Measurements from ENCODE around the gene GRAMD2B.
A peak's percentile ranks its signal among the peaks of the same experiment; 100 is the strongest.

Gene GRAMD2B

DNA sequence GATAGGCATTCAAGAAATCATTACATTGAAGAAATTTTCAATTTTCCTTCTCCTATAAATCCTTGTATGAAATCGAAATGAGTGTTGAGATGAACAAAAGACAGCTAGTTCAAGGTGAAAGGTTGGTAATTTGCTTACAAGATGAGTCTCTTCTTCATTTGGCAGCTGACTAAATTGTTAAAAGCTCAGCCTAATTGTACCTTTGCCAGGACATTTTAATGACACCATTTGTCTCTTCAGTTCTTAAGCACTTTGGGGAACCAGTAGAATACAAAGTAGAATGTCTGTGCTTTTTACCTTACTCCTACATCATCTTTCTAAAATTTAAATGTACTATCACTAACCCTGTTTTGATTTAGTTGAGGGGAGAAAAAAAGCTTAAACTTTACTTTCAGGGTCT is 59.4 kb downstream of the GRAMD2B start:
- DNase-seq, result no peak

DNA sequence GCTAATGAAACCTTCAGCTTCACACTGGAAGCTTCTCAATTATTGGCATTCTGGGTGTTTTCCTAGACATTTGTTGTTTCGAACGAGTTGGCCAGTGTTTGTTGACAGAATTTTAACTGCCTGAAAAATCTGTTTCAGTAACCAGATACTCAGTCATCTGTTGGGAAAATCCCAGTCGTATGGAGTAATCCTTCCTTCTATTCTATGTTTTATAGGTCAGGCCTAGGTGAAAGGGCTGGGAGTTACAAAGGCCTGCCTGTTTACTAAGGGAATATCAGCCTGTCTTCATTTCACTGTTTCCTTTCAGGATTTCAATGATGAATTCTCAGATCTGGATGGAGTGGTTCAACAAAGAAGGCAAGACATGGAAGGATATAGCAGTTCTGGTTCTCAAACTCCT is 59.9 kb downstream of the GRAMD2B start:
- DNase-seq, result no peak

GRCh38 chr5:126484253-126484652 is 61.0 kb downstream of the GRAMD2B start:
- no peak for DNase-seq

DNA sequence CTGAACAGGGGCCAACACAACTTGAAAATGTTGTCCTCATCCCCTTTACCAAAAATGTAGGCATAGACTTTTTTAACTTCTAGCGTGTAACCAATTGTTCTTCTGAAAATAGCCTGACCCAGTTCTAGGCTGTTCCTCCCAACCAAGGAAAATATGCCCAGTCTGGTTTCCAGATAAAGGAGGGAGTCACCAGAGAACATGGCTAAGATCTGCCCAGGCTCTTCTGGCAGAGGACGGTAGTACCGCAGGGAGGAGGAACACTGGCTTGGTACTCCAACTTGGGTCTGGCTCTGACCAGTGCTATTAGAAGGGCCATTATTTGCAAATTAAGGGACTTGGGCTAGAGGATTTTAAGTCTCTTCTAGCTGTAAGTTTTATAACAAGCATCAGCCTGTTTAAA is 63.1 kb downstream of the GRAMD2B start:
- no peak for DNase-seq

- DNase-seq, result no peak
These were observed 64.4 kb downstream of the GRAMD2B start for GRCh38 chr5:126487596-126487995.

DNA sequence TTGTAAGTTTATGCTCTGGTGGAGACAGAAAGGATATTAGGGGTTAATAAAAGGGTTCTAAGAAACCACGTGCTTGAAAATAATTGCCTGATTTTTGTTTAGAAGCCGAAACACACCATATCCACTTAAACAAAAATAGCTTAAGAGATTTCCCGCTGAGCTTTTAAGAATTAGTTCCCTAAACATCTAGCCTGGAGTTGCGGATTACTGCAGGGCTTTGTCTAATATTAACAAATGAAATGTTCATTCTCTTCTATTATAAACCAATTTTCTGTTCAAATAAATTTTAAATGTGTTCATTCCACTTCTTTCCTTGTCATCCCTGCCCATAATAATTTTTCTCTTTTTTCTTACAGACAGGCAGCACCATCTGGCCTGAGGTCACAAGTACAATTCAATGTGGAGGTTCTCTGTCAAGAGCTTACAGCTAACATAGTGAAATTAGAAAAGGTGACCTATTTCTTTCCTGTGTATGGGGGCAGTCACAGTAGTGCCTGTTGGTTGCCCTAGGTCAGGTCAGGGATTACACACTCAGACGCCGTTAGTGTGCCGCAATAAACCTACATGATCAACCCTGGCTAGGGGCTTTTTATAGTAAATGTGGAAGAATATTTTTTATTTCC is 65.3 kb downstream of the GRAMD2B start:
- no peak for DNase-seq

DNA sequence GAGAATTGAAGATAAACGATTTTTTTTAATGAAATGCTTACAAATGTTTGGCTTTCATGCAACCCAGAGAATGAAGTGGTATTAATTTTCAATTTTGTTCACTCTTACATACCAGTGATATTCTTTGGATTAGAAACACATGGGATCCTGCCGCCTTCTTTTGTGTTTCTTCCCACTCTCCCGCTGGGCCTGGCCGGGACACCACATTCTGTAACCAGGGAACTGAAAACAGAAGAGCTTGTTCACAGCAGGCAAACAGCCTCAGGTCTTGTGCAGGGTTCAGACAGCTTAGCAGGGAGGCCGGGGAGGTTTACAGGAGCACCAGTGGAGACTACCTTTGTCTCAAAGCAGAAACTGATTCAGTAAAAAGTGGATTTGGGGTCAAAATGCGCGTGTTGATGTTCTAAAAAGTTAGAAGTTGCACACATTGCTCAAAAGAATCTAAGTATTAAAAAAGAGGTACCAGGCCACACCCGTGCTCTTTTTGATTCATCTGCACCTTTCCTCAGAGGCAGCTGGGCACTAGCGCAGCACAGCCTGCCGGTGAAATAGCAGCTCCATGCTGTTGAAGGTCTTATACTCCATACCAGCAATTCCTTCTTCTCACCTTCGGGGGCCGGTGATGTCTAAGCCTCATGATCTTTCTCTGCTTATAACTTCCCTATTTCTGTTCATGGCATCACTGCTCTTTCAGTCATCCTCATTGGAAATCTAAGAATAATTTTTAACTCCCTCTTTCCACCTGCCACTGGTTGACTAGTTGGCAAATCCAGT is 67.1 kb downstream of the GRAMD2B start:
- no peak for DNase-seq

GRCh38 chr5:126492939-126493338 is 69.7 kb downstream of the GRAMD2B start:
- peak; percentile 25 for DNase-seq

- no peak for DNase-seq
These were observed 71.2 kb downstream of the GRAMD2B start for GRCh38 chr5:126494393-126494792.

DNA sequence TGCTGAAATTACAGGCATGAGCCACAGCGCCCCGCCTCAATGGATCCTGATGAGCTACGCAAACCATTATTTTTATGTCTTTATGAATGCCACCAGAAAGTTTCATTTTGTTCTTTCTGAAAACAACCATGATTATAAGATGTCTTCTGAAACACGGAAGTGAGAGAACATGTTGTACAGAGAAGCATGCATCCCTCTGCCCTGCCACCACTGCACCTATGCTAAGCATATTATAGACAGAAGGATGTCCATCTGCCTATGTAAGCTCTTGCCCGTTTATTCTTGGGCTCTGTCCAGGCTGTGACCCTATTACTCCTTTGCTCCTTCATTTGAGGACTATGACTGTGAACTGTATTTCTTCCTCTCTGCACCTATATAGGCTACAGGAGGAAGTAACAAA is 74.3 kb downstream of the GRAMD2B start:
- DNase-seq, result no peak

DNA sequence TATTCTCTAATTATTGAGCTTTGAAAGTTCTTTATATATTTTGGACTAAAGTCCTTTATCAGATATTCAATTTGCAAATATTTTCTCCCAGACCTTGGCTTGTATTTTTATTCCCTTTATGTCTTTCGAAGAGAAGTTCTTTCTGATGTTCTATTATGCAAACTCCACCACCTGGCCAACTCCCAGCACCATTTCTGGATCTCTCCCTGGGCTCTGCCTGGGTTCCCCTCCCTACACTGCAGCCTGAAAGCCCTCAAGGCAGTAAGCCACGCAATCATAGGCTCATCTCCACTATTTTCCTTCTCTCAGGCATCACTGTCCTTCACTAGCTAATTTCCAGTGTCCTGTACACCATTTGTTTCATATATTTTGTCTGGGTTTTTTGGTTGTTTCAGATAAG is 76.1 kb downstream of the GRAMD2B start:
- no peak for DNase-seq

DNA sequence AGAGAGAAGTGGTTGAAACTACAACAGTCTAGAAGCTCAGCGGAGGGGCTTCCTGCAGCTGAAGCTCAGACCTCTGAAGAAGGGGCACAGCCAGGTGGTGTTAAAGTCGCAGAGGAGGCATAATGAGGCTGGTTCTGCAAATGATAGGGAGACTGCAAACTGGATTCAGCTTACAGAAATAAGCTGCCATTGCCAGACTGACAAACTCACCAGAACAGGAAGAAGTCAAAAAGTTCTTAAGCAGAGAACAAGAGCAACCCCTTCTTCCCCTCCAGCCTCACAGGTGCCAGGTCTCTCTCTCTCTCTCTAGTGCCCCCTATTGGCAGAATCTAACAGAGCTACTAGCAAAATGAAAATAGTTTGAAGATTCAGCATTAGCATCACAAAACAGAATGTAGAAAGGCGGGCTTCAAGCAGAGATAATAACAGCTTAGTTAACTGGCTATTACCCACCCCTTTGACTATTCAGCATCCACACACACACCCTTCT is 76.7 kb downstream of the GRAMD2B start:
- peak; percentile 44 for DNase-seq

- no peak for DNase-seq
These were observed 78.2 kb downstream of the GRAMD2B start for GRCh38 chr5:126501448-126501847.

DNA sequence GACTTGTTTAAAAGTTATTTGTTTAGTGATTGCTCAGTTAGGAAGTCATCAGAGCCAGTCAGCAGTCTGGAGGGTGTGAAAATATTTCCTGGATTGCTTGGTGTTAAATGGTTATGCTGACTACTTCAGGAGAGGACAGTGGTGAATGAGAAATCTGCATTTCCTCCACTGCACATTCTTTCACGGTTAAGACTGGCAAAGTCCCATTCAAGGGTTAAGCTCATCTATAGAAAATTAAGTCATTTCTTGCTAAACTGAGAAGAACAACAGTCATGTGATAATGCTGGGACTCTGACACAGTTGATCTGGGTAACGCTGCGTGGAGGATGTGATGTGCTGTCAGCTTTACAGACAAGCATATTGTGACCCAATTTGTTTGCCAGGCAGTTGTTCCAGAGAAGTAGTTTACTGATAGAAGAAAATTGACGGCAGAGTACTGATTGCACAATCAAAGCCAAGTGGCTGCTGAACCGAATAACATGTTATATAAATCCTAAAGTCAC is 80.4 kb downstream of the GRAMD2B start:
- no peak for DNase-seq

DNA sequence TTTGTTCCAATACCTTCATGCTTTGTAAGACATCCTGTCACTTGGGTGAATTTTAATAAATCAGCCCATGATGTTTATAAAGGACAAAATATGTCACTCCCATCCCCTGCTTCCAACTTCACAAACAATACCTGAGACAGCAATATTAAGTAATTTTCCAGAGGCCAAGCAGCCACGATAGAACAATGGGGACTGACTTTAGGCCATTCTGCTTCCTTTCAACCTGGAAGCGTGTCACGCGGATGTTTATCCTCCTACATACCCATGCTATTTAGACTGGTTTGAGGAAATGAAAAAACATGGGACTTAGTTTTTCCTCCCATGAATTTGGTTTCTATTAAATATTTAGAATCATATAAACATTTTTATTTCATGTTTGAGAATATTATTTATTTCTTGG is 82.9 kb downstream of the GRAMD2B start:
- no peak for DNase-seq

GRCh38 chr5:126508251-126508961 is 85.2 kb downstream of the GRAMD2B start:
- DNase-seq, result no peak

DNA sequence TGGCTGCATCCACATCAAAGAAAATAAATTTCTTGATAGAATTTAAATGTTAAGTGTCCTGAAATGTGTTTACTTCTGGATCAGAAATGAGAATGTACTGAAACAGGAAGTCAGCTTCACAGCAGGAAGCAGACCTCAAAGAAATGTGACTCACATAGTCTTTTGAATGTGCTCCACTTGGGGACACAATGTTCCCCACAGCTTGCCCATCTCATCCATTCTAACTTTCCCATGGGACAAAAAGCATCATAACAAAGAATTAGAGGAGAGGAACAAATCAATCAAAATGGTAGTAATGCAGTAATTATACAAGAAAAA is 85.7 kb downstream of the GRAMD2B start:
- peak; percentile 42 for DNase-seq

- DNase-seq, result no peak
These were observed 86.1 kb downstream of the GRAMD2B start for GRCh38 chr5:126509339-126509738.

DNA sequence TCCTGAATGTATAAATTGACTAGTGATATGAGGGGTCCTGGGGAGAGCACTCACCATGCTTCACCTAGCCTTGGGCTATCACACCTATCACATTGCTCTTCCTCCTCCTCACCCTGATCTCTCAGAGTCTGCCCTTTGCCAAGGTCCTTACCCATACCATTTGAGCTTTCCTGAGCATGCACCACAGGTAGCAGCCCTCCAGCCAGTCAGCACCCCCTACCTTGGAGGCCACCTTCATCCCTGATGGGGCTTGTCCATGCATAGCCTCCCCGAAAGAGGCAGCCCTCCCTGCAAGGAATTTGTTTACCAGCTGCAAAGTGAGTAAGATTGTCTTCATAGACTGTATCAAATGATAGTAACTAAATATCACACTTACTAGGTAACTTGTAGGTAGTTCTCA is 88.8 kb downstream of the GRAMD2B start:
- no peak for DNase-seq

GRCh38 chr5:126512451-126512850 is 89.2 kb downstream of the GRAMD2B start:
- no peak for DNase-seq

- no peak for DNase-seq
These were observed 90.1 kb downstream of the GRAMD2B start for GRCh38 chr5:126513302-126513701.

DNA sequence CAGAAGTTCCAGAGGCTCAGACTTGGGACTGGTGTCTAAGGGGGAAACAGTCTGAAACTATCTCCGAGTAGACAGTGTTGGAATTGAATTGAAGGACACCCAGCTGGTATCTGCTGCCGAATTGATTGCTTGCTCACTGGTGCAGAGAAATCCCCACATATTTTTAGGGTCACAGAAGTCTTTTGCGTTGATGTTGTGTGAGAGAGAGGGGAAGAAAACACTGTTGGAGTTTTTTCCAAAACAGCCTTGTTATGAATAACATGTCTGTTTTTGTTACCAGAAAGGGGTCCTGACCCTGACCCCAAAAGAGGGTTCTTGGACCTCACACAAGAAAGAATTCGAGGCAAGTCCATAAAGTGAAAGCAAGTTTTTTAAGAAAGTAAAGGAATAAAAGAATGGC is 90.5 kb downstream of the GRAMD2B start:
- DNase-seq, result no peak

GRCh38 chr5:126514131-126514557 is 90.9 kb downstream of the GRAMD2B start:
- no peak for DNase-seq

Data from EL (cell line).